ENCODE results near the gene TINAGL1. TPM values are rescaled to one million over a fixed set of nuclear protein-coding genes. Genes with fewer than 3 reads are reported as not detected.

TINAGL1 gene
- total and polyA plus RNA-seq, 7 experiments from 2014 or later, result not detected

DNA sequence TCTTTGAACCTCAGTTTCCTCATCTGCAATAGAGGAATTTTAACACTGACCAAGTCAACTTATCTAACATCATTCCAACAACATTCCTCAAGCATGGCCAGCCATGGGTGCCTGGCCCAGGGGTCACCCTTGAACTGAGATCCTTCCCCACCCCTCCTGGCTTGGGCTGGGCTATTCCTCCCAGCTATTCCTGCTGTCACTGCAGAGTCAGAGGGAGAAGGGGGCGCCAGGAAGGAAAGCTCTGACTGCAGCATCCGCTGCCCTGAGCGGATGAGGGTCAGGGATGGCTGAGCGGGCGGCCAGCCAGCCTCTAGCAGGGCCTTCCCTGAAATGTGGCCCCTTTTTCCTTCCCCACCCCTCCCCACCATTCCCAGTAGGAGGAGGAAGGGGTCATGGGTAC lies 3.1 kb downstream of the TINAGL1 start:
- H3K27me3 Mint-ChIP-seq, result peaks cover 6 to 14% (median 7%) of the 10 kb centered on the region in 5 donors
- no peaks in the 10 kb centered on the region for H3K9me3 Mint-ChIP-seq
- no peak overlapping the region for H3K27ac Mint-ChIP-seq
- CTCF ChIA-PET, result no interaction called here
- peaks cover 0 to 4% (median 0%) of the 10 kb centered on the region in 7 donors for H3K4me1 Mint-ChIP-seq
- Histone ChIP-seq H3K36me3 (ENCODE audit: control insufficient read depth in 2 of 3, insufficient read depth in 3 of 3, low read length in 3 of 3) (no peaks in the 10 kb centered on the region), H3K9me3 (ENCODE audit: control insufficient read depth in 2 of 3, low read length in 3 of 3) (no peaks in the 10 kb centered on the region), H3K27ac (ENCODE audit: low read depth, low read length) (no peak overlapping the region), H3K4me1 (ENCODE audit: control insufficient read depth in 2 of 2, insufficient read depth in 2 of 2, low read length in 2 of 2) (no peaks in the 10 kb centered on the region), H3K4me3 (ENCODE audit: low read length) (no peak overlapping the region), H3K27me3 (ENCODE audit: control insufficient read depth in 2 of 2, insufficient read depth in 2 of 2, low read length in 2 of 2) (no peaks in the 10 kb centered on the region)
- intact Hi-C loops (cut with micrococcal nuclease), result no loop called here
- DNase-seq, result no peak
- POLR2A ChIA-PET, result no interaction called here
- H3K4me3 Mint-ChIP-seq, result no peak overlapping the region
- no peaks in the 10 kb centered on the region for H3K36me3 Mint-ChIP-seq
- ATAC-seq, result no peak

DNA sequence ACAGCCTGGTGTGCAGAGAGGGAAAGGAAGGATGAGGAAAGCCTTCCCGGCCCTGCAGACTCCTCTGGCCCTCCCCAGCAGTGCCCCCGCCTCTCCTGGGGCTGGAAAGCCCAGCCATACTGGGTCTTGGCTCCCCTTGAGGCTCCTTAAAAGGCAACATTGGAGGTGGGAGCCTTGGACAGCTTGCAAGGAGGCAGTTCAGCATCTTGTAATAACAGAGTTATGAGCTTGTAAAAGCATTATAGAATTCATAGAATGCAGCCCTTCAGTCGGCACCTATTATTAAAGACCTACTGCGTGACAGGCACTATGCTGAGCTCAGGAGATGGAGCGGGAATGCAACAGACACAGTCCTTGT lies 4.2 kb downstream of the TINAGL1 start:
- peaks cover 0 to 4% (median 0%) of the 10 kb centered on the region in 7 donors for H3K4me1 Mint-ChIP-seq
- Histone ChIP-seq H3K27ac (ENCODE audit: low read depth, low read length) (no peak overlapping the region), H3K4me3 (ENCODE audit: low read length) (no peak overlapping the region), H3K36me3 (ENCODE audit: control insufficient read depth in 2 of 3, insufficient read depth in 3 of 3, low read length in 3 of 3) (no peaks in the 10 kb centered on the region), H3K4me1 (ENCODE audit: control insufficient read depth in 2 of 2, insufficient read depth in 2 of 2, low read length in 2 of 2) (no peaks in the 10 kb centered on the region), H3K9me3 (ENCODE audit: control insufficient read depth in 2 of 3, low read length in 3 of 3) (no peaks in the 10 kb centered on the region), H3K27me3 (ENCODE audit: control insufficient read depth in 2 of 2, insufficient read depth in 2 of 2, low read length in 2 of 2) (no peaks in the 10 kb centered on the region)
- H3K27ac Mint-ChIP-seq, result no peak overlapping the region
- no peak overlapping the region for H3K4me3 Mint-ChIP-seq
- intact Hi-C loops (cut with micrococcal nuclease), result no loop called here
- POLR2A ChIA-PET, result no interaction called here
- DNase-seq, result no peak
- H3K36me3 Mint-ChIP-seq, result no peaks in the 10 kb centered on the region
- H3K9me3 Mint-ChIP-seq, result no peaks in the 10 kb centered on the region
- no peak for ATAC-seq
- H3K27me3 Mint-ChIP-seq, result peaks cover 0 to 11% (median 7%) of the 10 kb centered on the region in 5 donors
- CTCF ChIA-PET, result no interaction called here

DNA sequence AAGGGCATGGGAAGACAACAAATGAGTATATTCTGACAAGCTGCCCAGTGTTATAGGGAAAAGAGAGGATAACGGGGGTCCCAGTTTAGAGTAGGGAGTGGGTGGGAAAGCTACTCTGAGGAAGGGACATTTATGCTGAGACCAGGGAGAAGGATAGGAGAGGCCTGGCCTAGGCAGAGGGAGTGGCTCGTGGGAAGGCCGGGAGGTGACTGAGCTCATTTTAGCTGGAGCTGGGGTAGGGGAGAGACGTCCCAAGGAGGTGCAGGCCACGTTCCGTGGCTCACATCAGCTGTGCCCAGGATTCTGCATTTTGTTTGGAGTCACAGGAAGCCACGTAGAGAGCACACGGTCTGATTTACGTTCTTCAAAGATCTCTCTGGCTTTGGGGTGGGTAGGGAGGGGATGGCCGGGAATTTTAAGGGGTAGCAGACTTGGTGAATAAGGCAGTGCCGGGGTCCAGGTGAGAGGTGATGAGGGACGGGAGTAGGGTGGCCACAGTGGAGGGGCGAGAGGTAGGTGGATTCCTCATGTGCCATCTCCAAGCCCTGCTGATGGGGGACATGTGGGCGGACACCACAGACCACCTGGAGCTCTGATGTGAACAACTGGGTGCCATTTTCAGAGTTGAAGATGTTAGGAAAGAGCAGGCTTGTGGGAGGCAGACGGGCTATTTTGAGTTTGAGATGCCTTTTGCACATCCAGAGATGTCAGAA lies 4.7 kb downstream of the TINAGL1 start:
- POLR2A ChIA-PET, result no interaction called here
- intact Hi-C loops (cut with micrococcal nuclease), result no loop called here

DNA sequence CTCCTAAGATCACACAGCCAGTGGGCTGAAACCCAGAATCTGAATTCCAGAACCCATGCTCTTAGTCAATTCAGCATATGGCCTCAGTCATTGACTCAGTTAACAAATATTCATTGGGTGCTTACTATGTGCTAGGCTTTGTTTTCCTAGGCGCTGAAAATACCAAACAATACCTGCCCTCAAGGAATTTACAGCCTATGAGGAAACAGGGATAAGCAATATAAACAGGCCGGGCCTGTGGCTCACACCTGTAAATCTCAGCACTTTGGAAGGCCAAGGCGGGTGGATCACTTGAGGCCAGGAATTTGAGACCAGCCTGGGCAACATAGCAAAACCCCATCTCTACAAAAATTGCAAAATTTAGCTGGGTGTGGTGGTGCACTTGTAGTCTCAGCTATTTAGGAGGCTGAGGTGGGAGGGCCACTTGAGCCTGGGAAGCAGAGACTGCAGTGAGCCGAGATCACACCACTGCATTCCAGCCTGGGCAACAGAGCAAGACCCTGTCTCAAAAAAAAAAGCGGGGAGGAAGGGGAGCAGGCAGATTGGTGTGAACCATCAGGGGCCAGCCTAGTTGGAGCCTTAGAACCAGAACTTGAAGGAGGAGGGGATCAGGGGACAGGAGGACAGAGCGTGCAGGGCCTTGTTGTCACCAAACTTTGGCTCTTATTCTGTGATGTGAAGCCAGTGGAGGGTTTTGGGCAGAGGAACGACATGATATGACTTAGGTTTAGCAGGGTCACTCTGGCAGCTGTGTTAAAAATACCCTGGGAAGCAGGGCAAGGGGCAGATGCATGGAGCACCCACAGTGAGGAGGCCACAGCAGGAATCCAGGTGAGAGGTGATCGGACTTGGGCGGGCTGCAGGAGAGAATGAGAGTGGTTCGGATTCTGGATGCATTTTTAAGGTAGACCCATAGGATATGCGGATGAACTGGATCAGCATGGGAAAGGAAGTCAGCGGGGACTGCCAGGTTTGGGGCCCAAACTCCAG lies 5.8 kb downstream of the TINAGL1 start:
- peaks cover 0 to 3% (median 0%) of the 10 kb centered on the region in 5 donors for H3K27me3 Mint-ChIP-seq
- no peaks in the 10 kb centered on the region for H3K27me3 ChIP-seq (ENCODE audit: control insufficient read depth in 2 of 2, insufficient read depth in 2 of 2, low read length in 2 of 2)
- no peaks in the 10 kb centered on the region for H3K36me3 Mint-ChIP-seq
- intact Hi-C loops (cut with micrococcal nuclease), result no loop called here
- ChIA-PET POLR2A (interaction anchor here (0.6 kb wide), 1 partner anchor 467 kb away, joined by 3 read pairs; no protein-coding TSS in a partner anchor), CTCF (no interaction called here)
- H3K4me1 ChIP-seq (ENCODE audit: control insufficient read depth in 2 of 2, insufficient read depth in 2 of 2, low read length in 2 of 2), result no peaks in the 10 kb centered on the region
- no peaks in the 10 kb centered on the region for H3K36me3 ChIP-seq (ENCODE audit: control insufficient read depth in 2 of 3, insufficient read depth in 3 of 3, low read length in 3 of 3)
- H3K27ac Mint-ChIP-seq, result no peak overlapping the region
- no peak overlapping the region for H3K27ac ChIP-seq (ENCODE audit: low read depth, low read length)
- no peak overlapping the region for H3K4me3 Mint-ChIP-seq
- H3K4me1 Mint-ChIP-seq, result peaks cover 0 to 4% (median 0%) of the 10 kb centered on the region in 7 donors
- no peak overlapping the region for H3K4me3 ChIP-seq (ENCODE audit: low read length)
- no peaks in the 10 kb centered on the region for H3K9me3 Mint-ChIP-seq
- DNase-seq, result no peak
- H3K9me3 ChIP-seq (ENCODE audit: control insufficient read depth in 2 of 3, low read length in 3 of 3), result no peaks in the 10 kb centered on the region
- ATAC-seq, result no peak

More for the DNA sequence above, 4.7 kb downstream of the TINAGL1 start:
- CTCF ChIA-PET, result no interaction called here
- no peak for DNase-seq
- Mint-ChIP-seq H3K36me3 (no peaks in the 10 kb centered on the region), H3K27ac (no peak overlapping the region), H3K9me3 (no peaks in the 10 kb centered on the region), H3K4me3 (no peak overlapping the region), H3K4me1 (peaks cover 0 to 4% (median 0%) of the 10 kb centered on the region in 7 donors), H3K27me3 (peaks cover 0 to 8% (median 6%) of the 10 kb centered on the region in 5 donors)
- Histone ChIP-seq H3K4me3 (ENCODE audit: low read length) (no peak overlapping the region), H3K36me3 (ENCODE audit: control insufficient read depth in 2 of 3, insufficient read depth in 3 of 3, low read length in 3 of 3) (no peaks in the 10 kb centered on the region), H3K4me1 (ENCODE audit: control insufficient read depth in 2 of 2, insufficient read depth in 2 of 2, low read length in 2 of 2) (no peaks in the 10 kb centered on the region), H3K27me3 (ENCODE audit: control insufficient read depth in 2 of 2, insufficient read depth in 2 of 2, low read length in 2 of 2) (no peaks in the 10 kb centered on the region), H3K9me3 (ENCODE audit: control insufficient read depth in 2 of 3, low read length in 3 of 3) (no peaks in the 10 kb centered on the region), H3K27ac (ENCODE audit: low read depth, low read length) (no peak overlapping the region)
- no peak for ATAC-seq

DNA sequence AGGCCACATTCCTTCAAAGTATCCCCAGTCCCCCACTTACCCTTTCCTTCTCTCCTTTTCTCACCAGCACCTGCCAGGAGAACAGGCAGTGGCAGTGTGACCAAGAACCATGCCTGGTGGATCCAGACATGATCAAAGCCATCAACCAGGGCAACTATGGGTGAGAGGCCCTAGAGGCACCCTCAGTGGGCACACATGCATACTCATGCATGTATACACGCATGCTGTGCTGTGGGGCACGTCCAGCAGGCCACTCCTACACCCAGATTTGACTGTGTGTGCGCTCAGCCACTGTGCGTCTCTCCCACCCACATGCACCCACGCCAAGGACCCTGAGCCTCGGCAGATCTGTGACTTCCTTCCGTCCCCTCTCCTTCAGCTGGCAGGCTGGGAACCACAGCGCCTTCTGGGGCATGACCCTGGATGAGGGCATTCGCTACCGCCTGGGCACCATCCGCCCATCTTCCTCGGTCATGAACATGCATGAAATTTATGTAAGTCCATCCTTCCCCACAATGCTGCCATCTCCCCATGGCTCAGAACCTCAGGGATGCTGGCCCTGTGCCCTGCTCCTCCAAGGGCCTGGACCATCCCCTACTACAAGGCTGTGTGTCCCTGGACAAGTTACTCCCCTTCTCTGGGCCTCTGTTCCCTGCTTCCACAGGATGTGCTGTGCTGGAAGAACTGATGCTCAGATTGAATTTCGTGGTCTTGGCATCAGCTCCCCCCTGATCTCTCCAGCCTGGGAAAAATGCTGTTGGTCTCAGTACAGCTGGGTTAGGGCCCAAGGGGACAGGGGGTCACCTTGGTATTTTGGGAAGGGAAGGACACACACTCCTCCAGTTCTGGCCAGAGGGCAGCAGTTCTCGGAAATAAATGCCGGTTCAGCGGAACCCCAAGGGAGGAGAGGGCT lies 7.0 kb downstream of the TINAGL1 start:
- intact Hi-C loops (cut with micrococcal nuclease), result no loop called here
- POLR2A ChIA-PET, result no interaction called here
- no peak overlapping the region for H3K27ac ChIP-seq (ENCODE audit: low read depth, low read length)
- H3K4me3 Mint-ChIP-seq, result no peak overlapping the region
- H3K27ac Mint-ChIP-seq, result no peak overlapping the region
- H3K27me3 ChIP-seq (ENCODE audit: control insufficient read depth in 2 of 2, insufficient read depth in 2 of 2, low read length in 2 of 2), result no peaks in the 10 kb centered on the region
- H3K36me3 ChIP-seq (ENCODE audit: control insufficient read depth in 2 of 3, insufficient read depth in 3 of 3, low read length in 3 of 3), result no peaks in the 10 kb centered on the region
- no peak overlapping the region for H3K4me3 ChIP-seq (ENCODE audit: low read length)
- no peaks in the 10 kb centered on the region for H3K9me3 Mint-ChIP-seq
- DNase-seq, result no peak
- no peaks in the 10 kb centered on the region for H3K4me1 ChIP-seq (ENCODE audit: control insufficient read depth in 2 of 2, insufficient read depth in 2 of 2, low read length in 2 of 2)
- H3K4me1 Mint-ChIP-seq, result peaks cover 0 to 6% (median 0%) of the 10 kb centered on the region in 7 donors
- no peak for ATAC-seq
- no peaks in the 10 kb centered on the region for H3K9me3 ChIP-seq (ENCODE audit: control insufficient read depth in 2 of 3, low read length in 3 of 3)
- CTCF ChIA-PET, result no interaction called here
- H3K36me3 Mint-ChIP-seq, result no peaks in the 10 kb centered on the region
- peaks cover 5 to 12% (median 7%) of the 10 kb centered on the region in 5 donors for H3K27me3 Mint-ChIP-seq

DNA sequence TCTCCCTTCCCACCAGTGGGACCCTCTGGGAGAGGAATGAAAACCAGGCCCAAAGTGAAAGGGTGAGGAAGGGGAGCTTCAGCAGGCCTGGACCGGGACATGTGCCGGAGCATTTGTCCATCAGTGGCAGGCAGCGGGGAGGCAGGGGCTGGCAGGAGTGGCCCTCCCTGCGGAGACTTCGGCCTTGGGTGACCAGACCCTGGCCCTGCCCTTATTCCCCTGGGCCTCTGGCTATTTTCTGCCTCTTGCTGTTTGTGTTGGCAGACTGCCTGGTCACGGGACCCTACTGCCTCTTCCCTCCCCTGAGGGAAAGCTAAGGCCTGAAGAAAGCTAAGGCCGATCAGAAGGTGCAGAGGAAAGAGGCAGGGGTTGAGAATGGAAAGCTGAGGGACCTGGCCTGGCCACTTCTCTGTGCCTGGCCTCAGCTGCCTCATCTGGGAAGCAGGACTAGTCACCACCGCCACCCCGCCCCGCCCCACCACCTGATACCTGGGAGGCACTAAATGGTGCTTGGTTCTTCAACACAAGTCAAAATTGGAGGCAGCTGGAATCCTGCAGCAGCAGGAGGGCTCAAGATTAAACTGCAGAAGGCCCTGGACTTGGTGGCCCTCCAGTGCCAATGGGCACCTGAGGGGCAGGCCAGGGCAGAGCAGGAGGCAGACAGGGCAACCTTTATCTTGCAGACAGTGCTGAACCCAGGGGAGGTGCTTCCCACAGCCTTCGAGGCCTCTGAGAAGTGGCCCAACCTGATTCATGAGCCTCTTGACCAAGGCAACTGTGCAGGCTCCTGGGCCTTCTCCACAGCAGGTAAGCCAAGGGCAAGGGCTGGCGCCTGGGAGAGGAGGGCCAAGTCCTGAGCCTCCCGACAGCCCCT lies 7.9 kb downstream of the TINAGL1 start:
- H3K36me3 Mint-ChIP-seq, result no peaks in the 10 kb centered on the region
- ATAC-seq (no peak), DNase-seq (no peak)

More for the DNA sequence above, 7.9 kb downstream of the TINAGL1 start:
- Histone ChIP-seq H3K27ac (ENCODE audit: low read depth, low read length) (no peak overlapping the region), H3K36me3 (ENCODE audit: control insufficient read depth in 2 of 3, insufficient read depth in 3 of 3, low read length in 3 of 3) (no peaks in the 10 kb centered on the region), H3K9me3 (ENCODE audit: control insufficient read depth in 2 of 3, low read length in 3 of 3) (no peaks in the 10 kb centered on the region), H3K4me3 (ENCODE audit: low read length) (no peak overlapping the region), H3K4me1 (ENCODE audit: control insufficient read depth in 2 of 2, insufficient read depth in 2 of 2, low read length in 2 of 2) (no peaks in the 10 kb centered on the region), H3K27me3 (ENCODE audit: control insufficient read depth in 2 of 2, insufficient read depth in 2 of 2, low read length in 2 of 2) (no peaks in the 10 kb centered on the region)
- CTCF ChIA-PET, result no interaction called here
- no peak overlapping the region for H3K27ac Mint-ChIP-seq
- no peak overlapping the region for H3K4me3 Mint-ChIP-seq
- POLR2A ChIA-PET, result no interaction called here
- peaks cover 0 to 6% (median 1%) of the 10 kb centered on the region in 7 donors for H3K4me1 Mint-ChIP-seq
- peaks cover 8 to 15% (median 10%) of the 10 kb centered on the region in 5 donors for H3K27me3 Mint-ChIP-seq
- intact Hi-C loops (cut with micrococcal nuclease), result no loop called here
- H3K9me3 Mint-ChIP-seq, result no peaks in the 10 kb centered on the region
